ENCODE measurements around the gene LRRK1.

LRRK1 gene

DNA sequence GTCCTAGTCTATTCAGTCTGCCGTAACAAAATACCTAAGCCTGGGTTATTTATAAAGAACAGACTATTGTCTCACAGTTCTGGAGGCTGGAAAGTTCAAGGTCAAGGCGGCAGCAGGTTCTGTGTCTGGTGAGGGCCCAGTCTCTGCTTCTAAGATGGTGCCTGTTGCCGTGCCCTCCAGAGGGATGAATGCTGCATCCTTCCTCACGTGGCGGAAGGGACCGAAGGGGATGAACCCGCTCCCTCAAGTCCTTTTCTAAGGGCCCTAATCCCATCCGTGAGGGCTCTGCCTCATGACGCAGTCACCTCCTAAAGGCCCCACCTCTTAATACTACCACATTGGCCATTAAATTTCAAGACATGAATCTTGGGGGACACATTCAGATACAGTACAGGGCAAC, 199.0 kb downstream of the LRRK1 start:
- H3K27me3 ChIP-seq (ENCODE audit: insufficient read depth, low read length) = no peaks in the 10 kb centered on the region
- WGBS (ENCODE audit: extremely low coverage, insufficient coverage, insufficient read length) = no CpG with 5 or more reads among the region's 9 CpGs

DNA sequence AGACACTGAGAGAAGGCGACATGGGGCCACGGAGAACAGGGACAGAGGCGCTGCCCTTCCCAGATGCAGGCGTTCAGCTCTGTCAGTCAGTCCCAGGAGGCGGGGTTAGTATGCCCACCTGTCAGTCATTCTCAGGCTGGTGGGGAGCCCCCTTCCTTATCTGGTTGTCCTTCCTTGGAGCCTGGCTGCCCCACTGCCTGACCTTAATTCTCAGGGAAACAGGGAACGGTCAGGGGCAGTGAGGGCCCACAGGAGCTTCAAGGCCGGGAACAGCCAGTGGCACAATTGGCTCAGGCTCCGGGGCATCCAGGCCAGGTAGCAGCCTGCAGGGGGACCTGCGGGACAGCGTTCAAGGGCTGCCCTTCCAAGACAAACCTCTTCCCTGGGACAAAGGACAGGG, 199.5 kb downstream of the LRRK1 start:
- no peak overlapping the region for H3K14ac ChIP-seq (ENCODE audit: low read length)
- H3K4me1 ChIP-seq (ENCODE audit: control insufficient read depth in 1 of 2, insufficient read depth in 2 of 2, low read length in 2 of 2) = peaks cover 0 to 6% of the 10 kb centered on the region in 2 experiments
- H4K8ac ChIP-seq (ENCODE audit: low read depth, low read length) = no peak overlapping the region
- WGBS (ENCODE audit: extremely low coverage, insufficient coverage, insufficient read length) = no CpG with 5 or more reads among the region's 10 CpGs
- no peak overlapping the region for H3K23ac ChIP-seq (ENCODE audit: low read length)
- no peak overlapping the region for H3K18ac ChIP-seq (ENCODE audit: low read length)
- DNase-seq = no peak
- H3K27me3 ChIP-seq (ENCODE audit: insufficient read depth, low read length) = no peaks in the 10 kb centered on the region
- H2AK5ac ChIP-seq (ENCODE audit: low read length) = no peak overlapping the region
- H3K4me3 ChIP-seq (ENCODE audit: low read depth, low read length) = no peak overlapping the region
- H3K79me1 ChIP-seq (ENCODE audit: low read length) = peaks cover 3% of the 10 kb centered on the region
- no peak overlapping the region for H2BK5ac ChIP-seq (ENCODE audit: low read depth, low read length, poor library complexity)
- no peak overlapping the region for H2BK12ac ChIP-seq (ENCODE audit: low read length)
- peaks cover under 1% of the 10 kb centered on the region for H3K9me3 ChIP-seq (ENCODE audit: insufficient read depth, low read depth, low read length)
- H3K9ac ChIP-seq (ENCODE audit: low read length) = no peak overlapping the region
- H3K4me2 ChIP-seq (ENCODE audit: low read length) = no peak overlapping the region
- no peak overlapping the region for H3K27ac ChIP-seq (ENCODE audit: low read depth, low read length)
- no peak overlapping the region for H2BK120ac ChIP-seq (ENCODE audit: insufficient read depth, low read length, poor library complexity)
- H3K4ac ChIP-seq (ENCODE audit: low read depth, low read length) = no peak overlapping the region
- no peak overlapping the region for H2AFZ ChIP-seq (ENCODE audit: insufficient read depth, low read length, poor library complexity)
- no peaks in the 10 kb centered on the region for H3K36me3 ChIP-seq (ENCODE audit: control insufficient read depth in 1 of 2, insufficient read depth in 2 of 2, low read length in 2 of 2)
- H3K79me2 ChIP-seq (ENCODE audit: control insufficient read depth, insufficient read depth, low read length, poor library complexity) = peaks cover 3% of the 10 kb centered on the region
- no peak overlapping the region for H4K12ac ChIP-seq (ENCODE audit: low read depth, low read length)
- H4K91ac ChIP-seq (ENCODE audit: low read depth, low read length) = no peak overlapping the region

More for the DNA sequence above, 199.0 kb downstream of the LRRK1 start:
- H3K27ac ChIP-seq (ENCODE audit: low read depth, low read length) = no peak overlapping the region
- H3K9ac ChIP-seq (ENCODE audit: low read length) = no peak overlapping the region
- H3K4me3 ChIP-seq (ENCODE audit: low read depth, low read length) = no peak overlapping the region
- no peak overlapping the region for H3K4ac ChIP-seq (ENCODE audit: low read depth, low read length)
- no peak overlapping the region for H3K23ac ChIP-seq (ENCODE audit: low read length)
- no peak overlapping the region for H2AFZ ChIP-seq (ENCODE audit: insufficient read depth, low read length, poor library complexity)
- H3K4me2 ChIP-seq (ENCODE audit: low read length) = no peak overlapping the region
- H3K36me3 ChIP-seq (ENCODE audit: control insufficient read depth in 1 of 2, insufficient read depth in 2 of 2, low read length in 2 of 2) = no peaks in the 10 kb centered on the region
- no peak overlapping the region for H3K14ac ChIP-seq (ENCODE audit: low read length)
- H3K79me2 ChIP-seq (ENCODE audit: control insufficient read depth, insufficient read depth, low read length, poor library complexity) = peaks cover 3% of the 10 kb centered on the region
- no peak overlapping the region for H2BK12ac ChIP-seq (ENCODE audit: low read length)
- H3K4me1 ChIP-seq (ENCODE audit: control insufficient read depth in 1 of 2, insufficient read depth in 2 of 2, low read length in 2 of 2) = peaks cover 3 to 11% of the 10 kb centered on the region in 2 experiments
- no peak overlapping the region for H4K8ac ChIP-seq (ENCODE audit: low read depth, low read length)
- H2BK120ac ChIP-seq (ENCODE audit: insufficient read depth, low read length, poor library complexity) = no peak overlapping the region
- H3K18ac ChIP-seq (ENCODE audit: low read length) = no peak overlapping the region
- no peak for DNase-seq
- peaks cover 5% of the 10 kb centered on the region for H3K79me1 ChIP-seq (ENCODE audit: low read length)
- no peak overlapping the region for H2BK5ac ChIP-seq (ENCODE audit: low read depth, low read length, poor library complexity)
- H3K9me3 ChIP-seq (ENCODE audit: insufficient read depth, low read depth, low read length) = no peaks in the 10 kb centered on the region
- H4K12ac ChIP-seq (ENCODE audit: low read depth, low read length) = no peak overlapping the region
- no peak overlapping the region for H4K91ac ChIP-seq (ENCODE audit: low read depth, low read length)
- H2AK5ac ChIP-seq (ENCODE audit: low read length) = no peak overlapping the region

GRCh38 chr15:101119181-101119580, 200.0 kb downstream of the LRRK1 start:
- no peak for DNase-seq
- Histone ChIP-seq H3K27ac (ENCODE audit: low read depth, low read length) (no peak overlapping the region), H2BK12ac (ENCODE audit: low read length) (no peak overlapping the region), H3K14ac (ENCODE audit: low read length) (no peak overlapping the region), H3K9me3 (ENCODE audit: insufficient read depth, low read depth, low read length) (peaks cover 2% of the 10 kb centered on the region), H3K36me3 (ENCODE audit: control insufficient read depth in 1 of 2, insufficient read depth in 2 of 2, low read length in 2 of 2) (no peaks in the 10 kb centered on the region), H3K9ac (ENCODE audit: low read length) (no peak overlapping the region), H2BK5ac (ENCODE audit: low read depth, low read length, poor library complexity) (no peak overlapping the region), H4K91ac (ENCODE audit: low read depth, low read length) (no peak overlapping the region), H3K79me2 (ENCODE audit: control insufficient read depth, insufficient read depth, low read length, poor library complexity) (peaks cover 3% of the 10 kb centered on the region), H3K23ac (ENCODE audit: low read length) (no peak overlapping the region), H3K4ac (ENCODE audit: low read depth, low read length) (no peak overlapping the region), H2AFZ (ENCODE audit: insufficient read depth, low read length, poor library complexity) (no peak overlapping the region), H3K4me1 (ENCODE audit: control insufficient read depth in 1 of 2, insufficient read depth in 2 of 2, low read length in 2 of 2) (peaks cover 0 to 3% of the 10 kb centered on the region in 2 experiments), H4K8ac (ENCODE audit: low read depth, low read length) (no peak overlapping the region), H3K4me3 (ENCODE audit: low read depth, low read length) (no peak overlapping the region), H3K18ac (ENCODE audit: low read length) (no peak overlapping the region), H3K27me3 (ENCODE audit: insufficient read depth, low read length) (no peaks in the 10 kb centered on the region), H3K4me2 (ENCODE audit: low read length) (no peak overlapping the region), H2AK5ac (ENCODE audit: low read length) (no peak overlapping the region), H4K12ac (ENCODE audit: low read depth, low read length) (no peak overlapping the region), H3K79me1 (ENCODE audit: low read length) (peaks cover 3% of the 10 kb centered on the region), H2BK120ac (ENCODE audit: insufficient read depth, low read length, poor library complexity) (no peak overlapping the region)
- no CpG with 5 or more reads among the region's 2 CpGs for WGBS (ENCODE audit: extremely low coverage, insufficient coverage, insufficient read length)

Data from trophoblast cell (in vitro differentiated cells and primary cell).